HEK293 (cell line): ENCODE results near the gene TNFAIP1.

Experiments
- CTCF ChIA-PET: fragments of 350-600 bp; formaldehyde crosslinking; extraction: SDS; loops from one replicate; lab custom pipeline; 2021; ENCODE audit warnings: antibody characterized with exemption; lab: Yijun Ruan, JAX
- POLR2A ChIA-PET: fragments of 300-600 bp; formaldehyde crosslinking; extraction: SDS; loops from one replicate; lab custom pipeline; 2020; ENCODE audit warnings: antibody characterized with exemption, inconsistent platforms; lab: Yijun Ruan, JAX
- H3K27ac ChIP-seq: fragments of 200-500 bp; sonication (Bioruptor generic); 2 replicates; pipeline ENCODE4 v1.5.1; 2014; ENCODE audit warnings: low read depth, low read length, control low read depth, inconsistent platforms; ENCODE audit errors: extremely low read depth
- H3K36me3 ChIP-seq, 2 experiments: fragments of 200-500 bp in 1 of 2; sonication (Bioruptor generic) in 1 of 2; 1 replicate in 1 of 2; 2 replicates in 1 of 2; pipeline ENCODE4 v1.5.1; 2014 to 2017; ENCODE audit warnings: inconsistent platforms in 2 of 2, low read length in 2 of 2; ENCODE audit not compliant: control insufficient read depth in 2 of 2, insufficient read depth in 1 of 2
- H3K4me1 ChIP-seq: fragments of 200-500 bp; sonication (Bioruptor generic); 2 replicates; pipeline ENCODE4 v1.5.1; 2014; ENCODE audit warnings: mild to moderate bottlenecking, low read length, inconsistent platforms; ENCODE audit not compliant: control insufficient read depth, insufficient read depth
- H3K4me3 ChIP-seq: 2 replicates; pipeline ENCODE4 v1.5.1; 2011; ENCODE audit warnings: low read depth, mild to moderate bottlenecking, control low read depth, low read length, moderate library complexity
- H3K9me3 ChIP-seq: fragments of 200-500 bp; sonication (Bioruptor generic); 2 replicates; pipeline ENCODE4 v1.5.1; 2014; ENCODE audit warnings: low read depth, low read length, inconsistent platforms; ENCODE audit not compliant: control insufficient read depth, insufficient read depth
- AEBP2 ChIP-seq: fragments of 450-650 bp; formaldehyde crosslinking; IDR thresholded peaks from 2 replicates; pipeline ENCODE4 v1.5.1; 2016; ENCODE audit warnings: missing biosample characterization, missing genetic modification characterization, borderline replicate concordance
- FEZF1 ChIP-seq: fragments of 450-650 bp; formaldehyde crosslinking; IDR thresholded peaks from 2 replicates; pipeline ENCODE4 v1.5.1; 2016; ENCODE audit warnings: missing biosample characterization, missing genetic modification characterization
- GLIS2 ChIP-seq: fragments of 450-650 bp; formaldehyde crosslinking; IDR thresholded peaks from 2 replicates; pipeline ENCODE4 v1.5.1; 2016; ENCODE audit warnings: missing biosample characterization, missing genetic modification characterization
- HOXD13 ChIP-seq: sonication (generic); formaldehyde crosslinking; IDR thresholded peaks from 2 replicates; pipeline ENCODE4 v1.8.0; 2022; ENCODE audit warnings: missing genetic modification reagents, borderline replicate concordance
- KLF10 ChIP-seq: fragments of 450-650 bp; IDR thresholded peaks from 2 replicates; pipeline ENCODE4 v1.5.1; 2018; ENCODE audit warnings: missing biosample characterization, mild to moderate bottlenecking, missing genetic modification characterization
- PRDM1 ChIP-seq: fragments of 450-650 bp; formaldehyde crosslinking; IDR thresholded peaks from 2 replicates; pipeline ENCODE4; 2016; ENCODE audit warnings: missing biosample characterization, missing genetic modification characterization
- SETDB1 ChIP-seq: IDR thresholded peaks from one replicate; pipeline ENCODE4 v1.6.1; 2017; ENCODE audit warnings: mild to moderate bottlenecking, low read length, moderate library complexity, mixed read lengths; ENCODE audit not compliant: insufficient read length
- SP3 ChIP-seq: fragments of 450-650 bp; formaldehyde crosslinking; IDR thresholded peaks from 2 replicates; pipeline ENCODE4 v1.5.1; 2016; ENCODE audit warnings: missing biosample characterization, missing genetic modification characterization
- ZBTB20 ChIP-seq: fragments of 450-650 bp; formaldehyde crosslinking; IDR thresholded peaks from 2 replicates; pipeline ENCODE4 v1.5.1; 2016; ENCODE audit warnings: missing biosample characterization, missing genetic modification characterization
- ZEB2 ChIP-seq: fragments of 450-650 bp; formaldehyde crosslinking; IDR thresholded peaks from 2 replicates; pipeline ENCODE4 v1.5.1; 2016; ENCODE audit warnings: missing biosample characterization, missing genetic modification characterization
- ZIC2 ChIP-seq: fragments of 450-650 bp; formaldehyde crosslinking; IDR thresholded peaks from 2 replicates; pipeline ENCODE4 v1.5.1; 2016; ENCODE audit warnings: missing biosample characterization, missing genetic modification characterization
- ZNF175 ChIP-seq: fragments of 450-650 bp; formaldehyde crosslinking; IDR thresholded peaks from 2 replicates; pipeline ENCODE4 v1.5.1; 2016; ENCODE audit warnings: missing biosample characterization, missing genetic modification characterization
- ZNF18 ChIP-seq: fragments of 450-650 bp; formaldehyde crosslinking; IDR thresholded peaks from 2 replicates; pipeline ENCODE4 v1.5.1; 2016; ENCODE audit warnings: missing biosample characterization, missing genetic modification characterization
- ZNF274 ChIP-seq, 2 experiments: fragments of 200-500 bp in 1 of 2; fragments of 450-650 bp in 1 of 2; sonication (Bioruptor generic) in 1 of 2; formaldehyde crosslinking in 1 of 2; IDR thresholded peaks; 2 replicates each; pipeline versions ENCODE4 v1.5.1 to v1.6.1; 2014 to 2016; ENCODE audit warnings: borderline replicate concordance in 1 of 2, inconsistent platforms in 1 of 2, low read length in 1 of 2, missing biosample characterization in 1 of 2, missing genetic modification characterization in 1 of 2
- ZNF311 ChIP-seq: fragments of 450-650 bp; formaldehyde crosslinking; IDR thresholded peaks from 2 replicates; pipeline ENCODE4 v1.5.1; 2017; ENCODE audit warnings: missing biosample characterization, missing genetic modification characterization, borderline replicate concordance
- ZNF398 ChIP-seq: fragments of 450-650 bp; formaldehyde crosslinking; IDR thresholded peaks from 2 replicates; pipeline ENCODE4 v1.5.1; 2017; ENCODE audit warnings: missing biosample characterization, missing genetic modification characterization
- ZNF473 ChIP-seq: fragments of 450-650 bp; formaldehyde crosslinking; IDR thresholded peaks from 2 replicates; pipeline ENCODE4 v1.5.1; 2017; ENCODE audit warnings: missing biosample characterization, missing genetic modification characterization
- ZNF488 ChIP-seq: fragments of 450-650 bp; formaldehyde crosslinking; IDR thresholded peaks from 2 replicates; pipeline ENCODE4 v1.5.1; 2016; ENCODE audit warnings: missing biosample characterization, missing genetic modification characterization
- ZNF830 ChIP-seq: fragments of 450-650 bp; IDR thresholded peaks from 2 replicates; pipeline ENCODE4 v1.5.0; 2018; ENCODE audit warnings: missing biosample characterization, missing genetic modification characterization, low read depth, mild to moderate bottlenecking, moderate library complexity
- ZSCAN23 ChIP-seq: fragments of 450-650 bp; formaldehyde crosslinking; IDR thresholded peaks from 2 replicates; pipeline ENCODE4 v1.5.1; 2016; ENCODE audit warnings: missing biosample characterization, missing genetic modification characterization
- ZSCAN4 ChIP-seq: fragments of 450-650 bp; formaldehyde crosslinking; IDR thresholded peaks from 2 replicates; pipeline ENCODE4 v1.5.1; 2017; ENCODE audit warnings: missing biosample characterization, missing genetic modification characterization

TNFAIP1 gene

GRCh38 chr17:28324267-28324745 is 11.3 kb upstream of the TNFAIP1 start (continued):
- no peak for TF ChIP-seq ZIC2 (tag by site-specific recombination)
- TF ChIP-seq ZNF473 (tag by site-specific recombination) = no peak
- no peak for TF ChIP-seq ZNF311
- TF ChIP-seq ZSCAN23 = no peak
- TF ChIP-seq ZSCAN4 (tag by site-specific recombination) = no peak
- no peak for TF ChIP-seq ZNF830 (tag by site-specific recombination)
- TF ChIP-seq ZNF274 (IDR thresholded peaks at IDR 0.05; ENCODE audit: low read length) = no peak
- no peak for TF ChIP-seq ZNF274 (tag by site-specific recombination; IDR thresholded peaks at IDR 0.05; ENCODE audit: borderline replicate concordance)
- TF ChIP-seq GLIS2 (tag by site-specific recombination) = no peak
- no peak for TF ChIP-seq FEZF1 (tag by site-specific recombination)
- no peak for TF ChIP-seq SETDB1
- TF ChIP-seq ZEB2 = no peak
- TF ChIP-seq AEBP2 (tag by site-specific recombination) = no peak
- TF ChIP-seq ZNF175 (tag by site-specific recombination) = no peak

- Histone ChIP-seq H3K36me3 (peaks cover 37 to 57% of the 10 kb centered on the region in 2 experiments), H3K4me1 (peaks cover 12% of the 10 kb centered on the region; the same call in 1 of the 2 replicates), H3K27ac (no peak overlapping the region), H3K9me3 (no peaks in the 10 kb centered on the region), H3K4me3 (no peak overlapping the region)
- CTCF ChIA-PET = no interaction called here
- TF ChIP-seq KLF10 (tag by site-specific recombination) (no peak), ZNF488 (tag by site-specific recombination) (no peak), HOXD13 (no peak), PRDM1 (tag by site-specific recombination) (peak; percentile 40; the same call in 1 of the 2 replicates), ZNF18 (no peak), SP3 (no peak), ZBTB20 (tag by site-specific recombination) (no peak), ZNF398 (tag by site-specific recombination) (no peak)
- POLR2A ChIA-PET = interaction anchor here (2.5 kb wide), 1 partner anchor 11 kb away, joined by 17 read pairs; the partner anchor contains the start of genes IFT20 and TNFAIP1
Observed at GRCh38 chr17:28324781-28325180, 10.8 kb upstream of the TNFAIP1 start.
